Activated effector memory CD4-positive, alpha-beta T cell treated with Interleukin-2 at 50 U/mL for 16 hours (primary cell): ENCODE measurements around the gene SBK1.
"Not testable (repeated sequence)": the region's sequence is repeated elsewhere in the genome, so short reads cannot be mapped to it uniquely, and the experiment has no call there.

ENCODE experiments used
- DNase-seq: peaks from one replicate; pipeline ENCODE4 v3.0.0-alpha.2; 2020

SBK1 gene

DNA sequence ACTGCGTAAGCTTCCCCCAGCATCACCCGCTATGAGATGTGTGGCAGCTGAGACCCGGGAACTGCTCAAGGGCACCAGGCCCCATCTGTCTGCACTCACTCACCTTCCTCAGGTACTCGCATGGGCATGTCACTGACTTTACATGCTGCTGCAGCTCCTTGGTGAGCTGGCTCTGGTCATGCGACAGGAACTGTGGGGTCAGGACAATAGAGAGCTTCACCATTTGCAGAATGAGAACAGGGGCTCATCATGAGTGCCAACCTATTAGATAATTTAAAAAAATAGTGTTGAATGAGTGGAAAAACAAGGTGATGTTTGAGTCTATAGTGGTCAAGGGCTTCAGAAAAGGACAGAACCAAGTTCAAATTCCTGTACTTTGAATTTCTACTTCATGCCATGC is 70.3 kb downstream of the SBK1 start:
- DNase-seq, result not testable (repeated sequence)

DNA sequence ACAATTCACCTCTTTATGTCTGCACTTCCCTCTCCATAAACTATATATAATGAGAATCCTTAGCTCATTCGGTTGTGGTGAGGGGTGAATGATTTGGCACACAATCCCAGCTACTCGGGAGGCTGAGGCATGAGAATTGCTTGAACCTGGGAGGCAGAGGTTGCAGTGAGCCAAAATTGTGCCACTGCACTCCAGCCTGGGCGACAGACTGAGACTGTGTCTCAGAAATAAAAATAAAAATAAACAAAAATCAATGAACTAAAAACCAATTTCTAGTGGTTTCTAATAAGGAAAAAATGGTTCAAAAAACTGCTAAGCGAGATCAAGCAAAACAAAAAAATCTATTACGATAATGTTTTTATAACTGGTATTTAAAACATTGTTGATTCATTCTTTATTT is 71.1 kb downstream of the SBK1 start, which contains the start of gene NPIPB6:
Gene NPIPB6, minus strand, starts transcription at position 101 of the 400 bp plus-strand sequence. CDS start 686 bp downstream, outside the sequence.
- DNase-seq, result not testable (repeated sequence)

- DNase-seq, result not testable (repeated sequence)
Observed at GRCh38 chr16:28364268-28365173, 72.2 kb downstream of the SBK1 start.

DNA sequence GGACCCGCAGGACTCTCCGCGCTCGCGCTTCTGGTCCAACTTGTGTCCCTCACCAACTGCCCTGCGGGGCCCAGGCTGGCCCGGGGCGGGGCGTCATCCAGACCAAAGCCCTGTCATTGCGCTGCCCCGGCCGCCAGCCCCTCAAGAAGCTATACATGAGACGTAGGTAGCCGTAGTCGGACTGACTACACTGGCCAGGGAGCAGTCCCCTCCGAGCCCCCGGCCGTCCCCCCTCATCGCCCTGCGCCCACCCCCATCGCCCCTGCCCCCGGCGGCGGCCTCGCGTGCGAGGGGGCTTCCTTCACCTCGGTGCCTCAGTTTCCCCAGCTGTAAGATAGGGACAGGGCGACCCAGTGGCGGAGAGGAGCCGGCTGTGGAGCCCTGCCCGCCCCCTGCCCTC is 75.6 kb downstream of the SBK1 start:
- not testable (repeated sequence) for DNase-seq
